ENCODE measurements around the gene ARG2.
A peak's percentile ranks its signal among the peaks of the same experiment; 100 is the strongest.
"Not testable (repeated sequence)": the region's sequence is repeated elsewhere in the genome, so short reads cannot be mapped to it uniquely, and the experiment has no call there.

Gene ARG2

GRCh38 chr14:67602076-67602475 lies 17.6 kb upstream of the ARG2 start:
- ATAC-seq (ENCODE audit: low read depth), result peak; percentile 26
- Mint-ChIP-seq H3K4me1 (peaks cover 39% of the 10 kb centered on the region), H3K4me3 (peak overlapping the region; percentile 27), H3K27ac (peak overlapping the region; percentile 95), H3K27me3 (no peaks in the 10 kb centered on the region), H3K36me3 (no peaks in the 10 kb centered on the region), H3K9me3 (peaks cover 3% of the 10 kb centered on the region)
- DNase-seq (ENCODE audit: low spot score in 2 of 2), result peak in 1 of 2 donors; percentile 29

- Mint-ChIP-seq H3K4me1 (peaks cover 32% of the 10 kb centered on the region), H3K9me3 (peaks cover 3% of the 10 kb centered on the region), H3K27ac (peak overlapping the region; percentile 90), H3K4me3 (peak overlapping the region; percentile 71), H3K27me3 (no peaks in the 10 kb centered on the region), H3K36me3 (no peaks in the 10 kb centered on the region)
- DNase-seq (ENCODE audit: low spot score in 2 of 2) (peak in 1 of 2 donors; percentile 58), ATAC-seq (ENCODE audit: low read depth) (peak; percentile 73)
These were observed 16.6 kb upstream of the ARG2 start for GRCh38 chr14:67602995-67603545.

- Mint-ChIP-seq H3K4me1 (peaks cover 9% of the 10 kb centered on the region), H3K36me3 (no peaks in the 10 kb centered on the region), H3K4me3 (no peak overlapping the region), H3K9me3 (no peaks in the 10 kb centered on the region), H3K27ac (no peak overlapping the region), H3K27me3 (no peaks in the 10 kb centered on the region)
- ATAC-seq (ENCODE audit: low read depth) (no peak), DNase-seq (ENCODE audit: low spot score in 2 of 2) (no peak)
These were observed 12.1 kb upstream of the ARG2 start for GRCh38 chr14:67607646-67608045.

- H3K4me1 Mint-ChIP-seq, result no peaks in the 10 kb centered on the region
- H3K9me3 Mint-ChIP-seq, result no peaks in the 10 kb centered on the region
- H3K4me3 Mint-ChIP-seq, result no peak overlapping the region
- no peaks in the 10 kb centered on the region for H3K36me3 Mint-ChIP-seq
- H3K27me3 Mint-ChIP-seq, result no peaks in the 10 kb centered on the region
- DNase-seq (ENCODE audit: low spot score in 2 of 2) (no peak), ATAC-seq (ENCODE audit: low read depth) (no peak)
- H3K27ac Mint-ChIP-seq, result no peak overlapping the region
These were observed 9.9 kb upstream of the ARG2 start for GRCh38 chr14:67609642-67610310.

- H3K4me1 Mint-ChIP-seq, result no peaks in the 10 kb centered on the region
- DNase-seq (ENCODE audit: low spot score in 2 of 2) (no peak), ATAC-seq (ENCODE audit: low read depth) (no peak)
- H3K9me3 Mint-ChIP-seq, result no peaks in the 10 kb centered on the region
- H3K27ac Mint-ChIP-seq, result no peak overlapping the region
- no peaks in the 10 kb centered on the region for H3K27me3 Mint-ChIP-seq
- H3K4me3 Mint-ChIP-seq, result no peak overlapping the region
- H3K36me3 Mint-ChIP-seq, result no peaks in the 10 kb centered on the region
These were observed 9.2 kb upstream of the ARG2 start for GRCh38 chr14:67610491-67610890.

GRCh38 chr14:67618617-67619063 lies 1.1 kb upstream of the ARG2 start:
- Mint-ChIP-seq H3K27me3 (no peaks in the 10 kb centered on the region), H3K27ac (peak overlapping the region; percentile 96), H3K36me3 (no peaks in the 10 kb centered on the region), H3K4me3 (peak overlapping the region; percentile 54), H3K4me1 (peaks cover 17% of the 10 kb centered on the region), H3K9me3 (no peaks in the 10 kb centered on the region)
- ATAC-seq (ENCODE audit: low read depth) (peak; percentile 33), DNase-seq (ENCODE audit: low spot score in 2 of 2) (peak in 1 of 2 donors; percentile 58)

- Mint-ChIP-seq H3K4me3 (peak overlapping the region; percentile 90), H3K27me3 (no peaks in the 10 kb centered on the region), H3K27ac (peak overlapping the region; percentile 96), H3K9me3 (no peaks in the 10 kb centered on the region), H3K36me3 (no peaks in the 10 kb centered on the region), H3K4me1 (peaks cover 17% of the 10 kb centered on the region)
- ATAC-seq (ENCODE audit: low read depth), result no peak
- no peak for DNase-seq (ENCODE audit: low spot score in 2 of 2)
These were observed 581 bp downstream of the ARG2 start for GRCh38 chr14:67620217-67620785.

GRCh38 chr14:67622675-67623074 lies 3.0 kb downstream of the ARG2 start:
- Mint-ChIP-seq H3K27ac (no peak overlapping the region), H3K9me3 (no peaks in the 10 kb centered on the region), H3K27me3 (no peaks in the 10 kb centered on the region), H3K36me3 (no peaks in the 10 kb centered on the region), H3K4me1 (peaks cover 17% of the 10 kb centered on the region), H3K4me3 (no peak overlapping the region)
- no peak for ATAC-seq (ENCODE audit: low read depth)
- DNase-seq (ENCODE audit: low spot score in 2 of 2), result no peak

- DNase-seq (ENCODE audit: low spot score in 2 of 2) (no peak), ATAC-seq (ENCODE audit: low read depth) (no peak)
- Mint-ChIP-seq H3K27ac (no peak overlapping the region), H3K9me3 (no peaks in the 10 kb centered on the region), H3K4me3 (no peak overlapping the region), H3K4me1 (peaks cover 17% of the 10 kb centered on the region), H3K36me3 (no peaks in the 10 kb centered on the region), H3K27me3 (no peaks in the 10 kb centered on the region)
These were observed 3.4 kb downstream of the ARG2 start for GRCh38 chr14:67623114-67623513.

- not testable (repeated sequence) for H3K36me3 Mint-ChIP-seq; H3K27me3 Mint-ChIP-seq; H3K4me1 Mint-ChIP-seq; H3K4me3 Mint-ChIP-seq; DNase-seq (ENCODE audit: low spot score in 2 of 2); H3K27ac Mint-ChIP-seq; H3K9me3 Mint-ChIP-seq
- ATAC-seq (ENCODE audit: low read depth), result peak; percentile 22
These were observed 6.4 kb downstream of the ARG2 start for GRCh38 chr14:67626131-67626530.

GRCh38 chr14:67627519-67627918 lies 7.8 kb downstream of the ARG2 start:
- H3K27me3 Mint-ChIP-seq, result no peaks in the 10 kb centered on the region
- H3K4me3 Mint-ChIP-seq, result no peak overlapping the region
- no peak overlapping the region for H3K27ac Mint-ChIP-seq
- H3K36me3 Mint-ChIP-seq, result no peaks in the 10 kb centered on the region
- H3K4me1 Mint-ChIP-seq, result no peaks in the 10 kb centered on the region
- ATAC-seq (ENCODE audit: low read depth) (no peak), DNase-seq (ENCODE audit: low spot score in 2 of 2) (no peak)
- H3K9me3 Mint-ChIP-seq, result no peaks in the 10 kb centered on the region

- no peaks in the 10 kb centered on the region for H3K9me3 Mint-ChIP-seq
- no peak for ATAC-seq (ENCODE audit: low read depth)
- H3K27me3 Mint-ChIP-seq, result no peaks in the 10 kb centered on the region
- no peak overlapping the region for H3K27ac Mint-ChIP-seq
- no peaks in the 10 kb centered on the region for H3K4me1 Mint-ChIP-seq
- H3K4me3 Mint-ChIP-seq, result no peak overlapping the region
- H3K36me3 Mint-ChIP-seq, result peaks cover 2% of the 10 kb centered on the region
- DNase-seq (ENCODE audit: low spot score in 2 of 2), result no peak
These were observed 10.5 kb downstream of the ARG2 start for GRCh38 chr14:67630186-67630585.

GRCh38 chr14:67630938-67631337 lies 11.2 kb downstream of the ARG2 start:
- H3K4me1 Mint-ChIP-seq, result no peaks in the 10 kb centered on the region
- H3K27me3 Mint-ChIP-seq, result no peaks in the 10 kb centered on the region
- no peaks in the 10 kb centered on the region for H3K9me3 Mint-ChIP-seq
- H3K36me3 Mint-ChIP-seq, result peaks cover 2% of the 10 kb centered on the region
- no peak overlapping the region for H3K4me3 Mint-ChIP-seq
- no peak overlapping the region for H3K27ac Mint-ChIP-seq
- DNase-seq (ENCODE audit: low spot score in 2 of 2) (no peak), ATAC-seq (ENCODE audit: low read depth) (no peak)

GRCh38 chr14:67633451-67634147 lies 13.9 kb downstream of the ARG2 start:
- DNase-seq (ENCODE audit: low spot score in 2 of 2), result no peak
- Mint-ChIP-seq H3K36me3 (peaks cover 2% of the 10 kb centered on the region), H3K4me1 (no peaks in the 10 kb centered on the region), H3K9me3 (no peaks in the 10 kb centered on the region), H3K27ac (no peak overlapping the region), H3K27me3 (no peaks in the 10 kb centered on the region), H3K4me3 (no peak overlapping the region)
- no peak for ATAC-seq (ENCODE audit: low read depth)
